K562 (cell line): ENCODE data around the gene EMP2. TPM values are rescaled to one million over a fixed set of nuclear protein-coding genes. Genes with fewer than 3 reads are reported as not detected.

Source experiments
- ATAC-seq: fragments of 200-7000 bp; cut with Tn5 transposase; 3 replicates; pipeline ENCODE4 v1.9.1; 2020; ENCODE audit warnings: moderate library complexity
- BruUV-seq: library from RNA; stranded (reverse); fragments of 400-500 nt; replicated peaks from 2 replicates; lab custom pipeline; 2021; lab: Mats Ljungman, UMichigan
- CTCF ChIA-PET: fragments of 300-600 bp; formaldehyde crosslinking; extraction: SDS; loops from one replicate; lab custom pipeline; 2021; ENCODE audit warnings: low intra/inter-chr PET ratio; lab: Yijun Ruan, JAX
- POLR2A ChIA-PET: fragments of 300-600, 350-650 bp; sonication (Branson Sonifier 250); formaldehyde crosslinking; extraction: SDS; loops from one replicate; lab custom pipeline; 2021; ENCODE audit warnings: antibody characterized with exemption, inconsistent platforms; lab: Yijun Ruan, JAX
- DNase-seq, 4 experiments: peaks; one replicate each; pipeline versions ENCODE4 v3.0.0 to v3.0.0-alpha.2; 2011 to 2018; ENCODE audit warnings: low spot score in 3 of 4, mixed read lengths in 3 of 4; ENCODE audit errors: extremely low read depth in 1 of 4
- FAIRE-seq: peaks from 2 replicates; lab custom pipeline; 2011; peaks lifted over from hg19 to GRCh38; lab: Jason Lieb, UNC
- H2AFZ ChIP-seq: 2 replicates; pipeline ENCODE4 v1.6.0; 2011; ENCODE audit warnings: low read depth, low read length, control low read depth, inconsistent platforms
- H3K27ac ChIP-seq: fragments of 200-600 bp; 3 replicates; pipeline ENCODE4 v1.8.0; 2011; ENCODE audit warnings: low read depth, mild to moderate bottlenecking, control low read depth, inconsistent platforms, low read length, moderate library complexity, mixed read lengths; ENCODE audit errors: extremely low read depth
- H3K27me3 ChIP-seq, 2 experiments: fragments of 300-600 bp in 1 of 2; 2 replicates in 1 of 2; 3 replicates in 1 of 2; pipeline versions ENCODE4 v1.6.0 to v1.8.0; 2011; ENCODE audit warnings: inconsistent platforms in 2 of 2, low read length in 2 of 2, mild to moderate bottlenecking in 1 of 2, mixed read lengths in 1 of 2, moderate library complexity in 1 of 2; ENCODE audit not compliant: control insufficient read depth in 2 of 2, insufficient read depth in 2 of 2
- H3K36me3 ChIP-seq: fragments of 300-600 bp; 3 replicates; pipeline ENCODE4 v1.8.0; 2011; ENCODE audit warnings: mild to moderate bottlenecking, low read length, inconsistent platforms; ENCODE audit not compliant: control insufficient read depth, insufficient read depth
- H3K4me1 ChIP-seq, 2 experiments: fragments of 200-600 bp in 1 of 2; replicated peaks in 1 of 2; 2 replicates in 1 of 2; 3 replicates in 1 of 2; pipeline versions ENCODE4 v1.5.1 to v1.8.0; 2011; ENCODE audit warnings: inconsistent platforms in 2 of 2, low read length in 2 of 2, mild to moderate bottlenecking in 1 of 2, mixed read lengths in 1 of 2, moderate library complexity in 1 of 2; ENCODE audit not compliant: control insufficient read depth in 2 of 2, insufficient read depth in 2 of 2
- H3K4me2 ChIP-seq: 2 replicates; pipeline ENCODE4 v1.6.1; 2011; ENCODE audit warnings: low read length, control low read depth, inconsistent platforms, mixed read lengths; ENCODE audit not compliant: insufficient read depth
- H3K4me3 ChIP-seq: fragments of 200-600 bp; sonication (generic), shearing (Covaris generic); 2 replicates; pipeline ENCODE4 v1.5.1; 2016; ENCODE audit warnings: control low read depth, inconsistent platforms
- H3K79me2 ChIP-seq: fragments of 200-600 bp; 3 replicates; pipeline ENCODE4 v1.8.0; 2011; ENCODE audit warnings: low read length, inconsistent platforms; ENCODE audit not compliant: control insufficient read depth, insufficient read depth
- H3K9ac ChIP-seq, 2 experiments: 2 replicates each; pipeline versions ENCODE4 v1.6.0 to v1.6.1; 2011; ENCODE audit warnings: low read depth in 2 of 2, low read length in 2 of 2, control low read depth in 1 of 2, inconsistent platforms in 1 of 2, mild to moderate bottlenecking in 1 of 2, mixed read lengths in 1 of 2; ENCODE audit not compliant: insufficient read depth in 1 of 2
- H3K9me1 ChIP-seq: one replicate; pipeline ENCODE4 v1.6.0; 2011; ENCODE audit warnings: inconsistent platforms, mild to moderate bottlenecking, low read length, moderate library complexity; ENCODE audit not compliant: control insufficient read depth, insufficient read depth
- H3K9me3 ChIP-seq: replicated peaks from 2 replicates; pipeline ENCODE4 v1.5.1; 2011; ENCODE audit warnings: low read depth, low read length, inconsistent platforms; ENCODE audit not compliant: control insufficient read depth, insufficient read depth
- H4K20me1 ChIP-seq: replicated peaks from 2 replicates; pipeline ENCODE4 v1.6.1; 2011; ENCODE audit warnings: low read length, inconsistent platforms, mixed read lengths; ENCODE audit not compliant: control insufficient read depth, insufficient read depth
- ATF7 ChIP-seq: fragments of 450-650 bp; IDR thresholded peaks from 2 replicates; pipeline ENCODE4 v1.7.1; 2014; ENCODE audit warnings: mild to moderate bottlenecking, moderate library complexity
- GABPB1 ChIP-seq: sonication (generic); formaldehyde crosslinking; IDR thresholded peaks from 2 replicates; pipeline ENCODE4 v1.8.0; 2022; ENCODE audit warnings: mild to moderate bottlenecking, missing genetic modification reagents
- GTF2A2 ChIP-seq: IDR thresholded peaks from 2 replicates; pipeline ENCODE4 v1.6.1; 2016; ENCODE audit warnings: mild to moderate bottlenecking, missing genetic modification characterization, missing compliant biosample characterization
- HMGXB4 ChIP-seq: sonication (generic); formaldehyde crosslinking; IDR thresholded peaks from 2 replicates; pipeline ENCODE4 v1.8.1; 2023; ENCODE audit warnings: mild to moderate bottlenecking, missing genetic modification reagents
- NR2C1 ChIP-seq, 2 experiments: fragments of 450-650 bp; IDR thresholded peaks; 2 replicates each; pipeline ENCODE4 v1.6.1; 2017; ENCODE audit warnings: mild to moderate bottlenecking in 2 of 2, antibody characterized with exemption in 1 of 2, inconsistent platforms in 1 of 2, missing compliant biosample characterization in 1 of 2, missing genetic modification characterization in 1 of 2
- NR4A1 ChIP-seq, 2 experiments: fragments of 250-450 bp in 1 of 2; fragments of 450-650 bp in 1 of 2; sonication (Bioruptor Pico) in 1 of 2; IDR thresholded peaks; 2 replicates each; pipeline versions ENCODE4 v1.4.0 to v1.6.1; 2016 to 2020; ENCODE audit warnings: mild to moderate bottlenecking in 2 of 2, missing compliant biosample characterization in 1 of 2, missing genetic modification characterization in 1 of 2, moderate library complexity in 1 of 2
- RBM39 ChIP-seq: fragments of 200-400 bp; formaldehyde crosslinking; optimal IDR thresholded peaks from 2 replicates; pipeline ENCODE3; 2018; ENCODE audit warnings: low read depth, low read length
- SIX5 ChIP-seq, 2 experiments: IDR thresholded peaks; 2 replicates each; pipeline ENCODE4 v1.6.1; 2011; ENCODE audit warnings: low read length in 2 of 2, borderline replicate concordance in 1 of 2, low read depth in 1 of 2, mild to moderate bottlenecking in 1 of 2, moderate library complexity in 1 of 2; ENCODE audit not compliant: insufficient read depth in 1 of 2
- SRSF3 ChIP-seq: fragments of 200-400 bp; formaldehyde crosslinking; IDR thresholded peaks from 2 replicates; pipeline ENCODE4 v1.6.1; 2016; ENCODE audit warnings: mild to moderate bottlenecking, low read length, moderate library complexity; ENCODE audit not compliant: insufficient read depth
- TOE1 ChIP-seq, 2 experiments: fragments of 450-650 bp in 1 of 2; sonication (generic) in 1 of 2; formaldehyde crosslinking in 1 of 2; IDR thresholded peaks; 2 replicates each; pipeline versions ENCODE4 v1.7.1 to v1.8.0; 2016 to 2022; ENCODE audit warnings: borderline replicate concordance in 2 of 2, mild to moderate bottlenecking in 2 of 2, antibody characterized with exemption in 1 of 2, inconsistent platforms in 1 of 2, low read depth in 1 of 2, missing genetic modification reagents in 1 of 2, moderate library complexity in 1 of 2
- ZNF311 ChIP-seq: fragments of 250-450 bp; sonication (Bioruptor Pico); IDR thresholded peaks from 2 replicates; pipeline ENCODE4 v1.4.0; 2020; ENCODE audit warnings: mild to moderate bottlenecking, moderate library complexity
- ZNF408 ChIP-seq: fragments of 250-450 bp; sonication (Bioruptor Pico); IDR thresholded peaks from 2 replicates; pipeline ENCODE4 v1.4.0; 2020; ENCODE audit warnings: low read depth, mild to moderate bottlenecking, moderate library complexity
- WGBS: fragments of 100-300 bp; shearing (Covaris generic); methylation state at CpG from one replicate; pipeline ENCODE4 v1.1.6; 2016; ENCODE audit warnings: low coverage, mixed read lengths; ENCODE audit not compliant: insufficient coverage; ENCODE audit errors: missing lambda C conversion rate; 5-methylcytosine and 5-hydroxymethylcytosine counted together
- in situ Hi-C: fragments of 300-500 bp; cut with MboI; formaldehyde crosslinking; loops from 4 replicates; pipeline ENCODE4 v1.15.0; 2018; ENCODE audit warnings: inconsistent platforms, mixed read lengths
- intact Hi-C: fragments of 100-400 bp; cut with micrococcal nuclease; formaldehyde crosslinking; loops from 2 replicates; pipeline ENCODE4 v1.14.2; 2022
- polyA plus RNA-seq, 8 experiments: library from polyadenylated mRNA; depleted of rRNA in 4 of 8; stranded (reverse) in 5 of 8; unstranded in 3 of 8; fragments of >200 nt; fragmentation: Nextera tagmentation in 2 of 8; fragmentation: Illumina TruSeq in 1 of 8; extraction: Ambion mirVana in 2 of 8; extraction: Trizol in 1 of 8; gene quantifications; 2 replicates each; pipeline versions ENCODE4 v1.2.1 to v1.2.3, GENCODE V29; 2011 to 2014; ENCODE audit warnings: inconsistent platforms in 1 of 8, missing spikeins in 1 of 8
- total RNA-seq, 7 experiments: library from RNA; depleted of rRNA in 6 of 7; stranded (reverse); fragments of >200 nt in 6 of 7; fragmentation: Illumina TruSeq in 2 of 7; extraction: Trizol in 2 of 7; gene quantifications; 2 replicates each; pipeline versions ENCODE4 v1.2.1 to v1.2.3, GENCODE V29; 2011 to 2021; ENCODE audit warnings: low replicate concordance in 1 of 7

The EMP2 gene
- total and polyA plus RNA-seq, 9 of the 15 experiments (the other 6 are each of a cell fraction or from before 2014, with no cell fraction given), result 0.73 to 6.2 (median 3.1) TPM

GRCh38 chr16:10493276-10493675 is 87.1 kb downstream of the EMP2 start:
- FAIRE-seq (no peak), ATAC-seq (no peak), DNase-seq (no peak)
- Histone ChIP-seq H3K27ac (no peak overlapping the region), H2AFZ (no peak overlapping the region), H3K4me3 (no peak overlapping the region), H3K9me1 (no peaks in the 10 kb centered on the region), H3K36me3 (no peaks in the 10 kb centered on the region), H3K4me1 (peaks cover 6 to 15% of the 10 kb centered on the region in 2 experiments), H3K79me2 (no peaks in the 10 kb centered on the region), H3K27me3 (no peaks in the 10 kb centered on the region), H3K4me2 (no peak overlapping the region), H4K20me1 (no peaks in the 10 kb centered on the region), H3K9ac (no peak overlapping the region), H3K9me3 (peaks cover 11% of the 10 kb centered on the region)
- intact Hi-C loops, result no loop called here
- in situ Hi-C loops, result no loop called here
- BruUV-seq, result no TSS peak
- WGBS, result 60% methylated on average over 8 of the region's 8 CpGs
- CTCF ChIA-PET, result no interaction called here
- POLR2A ChIA-PET, result interaction anchor here (0.6 to 1.1 kb wide), 2 partner anchors 107 to 154 kb away, joined by 3 read pairs; partner anchors contain the start of gene ATF7IP2
- no peak for TF ChIP-seq TOE1 (IDR thresholded peaks at IDR 0.05; ENCODE audit: borderline replicate concordance)
- TF ChIP-seq TOE1 (CRISPR knock-in tag; IDR thresholded peaks at IDR 0.05; ENCODE audit: borderline replicate concordance, low read depth), result no peak
- no peak for TF ChIP-seq SIX5 (IDR thresholded peaks at IDR 0.05; ENCODE audit: borderline replicate concordance in 1 of 2, insufficient read depth in 1 of 2, low read depth in 1 of 2, low read length in 2 of 2)
- no peak for TF ChIP-seq ZNF408 (CRISPR knock-in tag)
- no peak for TF ChIP-seq GABPB1 (CRISPR knock-in tag)
- no peak for TF ChIP-seq NR2C1 (IDR thresholded peaks at IDR 0.05)
- no peak for TF ChIP-seq NR2C1 (tag; IDR thresholded peaks at IDR 0.05)
- no peak for TF ChIP-seq ZNF311
- TF ChIP-seq ATF7, result no peak
- TF ChIP-seq RBM39, result no peak
- no peak for TF ChIP-seq GTF2A2 (tag)
- TF ChIP-seq SRSF3, result no peak
- TF ChIP-seq HMGXB4 (CRISPR knock-in tag), result no peak
- TF ChIP-seq NR4A1 (CRISPR knock-in tag; IDR thresholded peaks at IDR 0.05), result no peak
- TF ChIP-seq NR4A1 (tag; IDR thresholded peaks at IDR 0.05), result no peak
